GDM1 (cell line): Measurements from ENCODE around the gene CCDC159.
A peak's percentile ranks its signal among the peaks of the same experiment; 100 is the strongest.
"Not testable (repeated sequence)": the region's sequence is repeated elsewhere in the genome, so short reads cannot be mapped to it uniquely, and the experiment has no call there.

Experiments used
- DNase-seq: peaks from one replicate; lab custom pipeline; 2025; lab: John Stamatoyannopoulos, UW

CCDC159 gene

DNA sequence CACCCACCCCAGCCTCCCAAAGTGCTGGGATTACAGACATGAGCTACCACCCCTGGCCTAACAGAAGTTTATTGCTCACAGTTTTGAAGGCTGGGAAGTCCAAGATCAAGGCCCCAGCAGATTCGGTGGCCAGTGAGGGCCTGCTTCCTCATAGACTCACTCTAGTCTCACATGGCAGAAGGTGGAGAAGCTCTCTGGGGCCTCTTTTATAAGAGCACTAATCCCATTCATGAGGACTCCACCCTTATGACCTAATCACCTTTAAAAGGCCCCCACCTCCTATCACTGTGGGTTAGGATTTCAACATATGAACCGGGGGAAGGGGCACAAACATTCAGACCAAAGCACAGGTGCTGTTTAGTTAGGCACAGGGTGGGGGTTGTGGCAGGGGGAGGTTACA is 21.2 kb downstream of the CCDC159 start:
- no peak for DNase-seq

DNA sequence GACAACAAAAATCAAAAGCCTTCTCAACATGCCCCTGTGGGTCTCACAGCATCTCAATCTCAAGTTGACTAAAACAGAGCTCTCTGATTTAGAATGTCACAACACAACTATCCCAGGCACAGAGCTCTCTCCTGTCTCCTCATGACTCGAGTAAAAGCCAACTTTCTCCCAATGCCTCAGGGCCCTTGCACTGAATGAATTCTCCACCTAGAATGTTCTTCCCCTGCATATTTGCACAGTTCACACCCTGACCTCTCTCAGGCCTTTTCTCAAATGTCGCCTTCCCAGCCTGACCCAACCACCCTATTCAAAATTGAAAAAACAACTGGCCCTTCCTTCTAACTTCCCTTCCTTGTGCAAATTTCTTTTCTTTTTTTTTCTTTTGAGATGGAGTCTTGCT is 24.4 kb downstream of the CCDC159 start:
- no peak for DNase-seq

DNA sequence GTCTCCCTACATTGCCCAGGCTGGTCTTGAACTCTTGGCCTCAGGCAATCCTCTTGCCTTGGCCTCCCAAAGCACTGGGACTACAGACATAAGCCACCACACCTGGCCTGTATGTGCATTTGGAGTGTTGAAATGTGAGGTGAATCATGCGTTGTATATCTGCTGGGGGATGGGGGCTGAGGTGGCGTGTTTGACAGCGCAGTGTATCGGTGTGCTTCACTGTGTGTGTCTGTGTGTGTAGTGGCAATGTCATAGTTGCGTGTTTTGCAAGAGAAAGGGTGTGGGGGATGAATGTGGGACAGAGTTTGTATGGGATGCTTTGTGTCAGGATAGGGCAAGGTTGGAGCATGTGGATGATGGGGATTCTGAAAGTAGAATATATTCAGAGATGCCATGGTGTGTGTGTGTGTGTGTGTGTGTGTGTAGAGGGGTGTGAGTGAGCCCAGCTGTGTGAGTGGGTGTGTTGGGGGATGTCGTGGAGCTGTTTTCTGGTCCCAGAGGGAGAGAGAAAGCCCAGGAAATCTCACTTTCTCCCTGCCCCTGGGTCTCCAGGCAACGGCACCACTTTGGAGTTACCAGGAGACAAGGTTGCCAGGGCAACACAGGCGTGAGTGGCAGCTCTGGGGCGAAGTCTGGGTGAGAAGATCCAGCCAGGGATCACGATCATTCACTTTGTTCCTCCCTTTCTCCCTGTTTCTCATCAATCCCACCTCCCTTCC is 27.0 kb downstream of the CCDC159 start:
- DNase-seq = no peak

DNA sequence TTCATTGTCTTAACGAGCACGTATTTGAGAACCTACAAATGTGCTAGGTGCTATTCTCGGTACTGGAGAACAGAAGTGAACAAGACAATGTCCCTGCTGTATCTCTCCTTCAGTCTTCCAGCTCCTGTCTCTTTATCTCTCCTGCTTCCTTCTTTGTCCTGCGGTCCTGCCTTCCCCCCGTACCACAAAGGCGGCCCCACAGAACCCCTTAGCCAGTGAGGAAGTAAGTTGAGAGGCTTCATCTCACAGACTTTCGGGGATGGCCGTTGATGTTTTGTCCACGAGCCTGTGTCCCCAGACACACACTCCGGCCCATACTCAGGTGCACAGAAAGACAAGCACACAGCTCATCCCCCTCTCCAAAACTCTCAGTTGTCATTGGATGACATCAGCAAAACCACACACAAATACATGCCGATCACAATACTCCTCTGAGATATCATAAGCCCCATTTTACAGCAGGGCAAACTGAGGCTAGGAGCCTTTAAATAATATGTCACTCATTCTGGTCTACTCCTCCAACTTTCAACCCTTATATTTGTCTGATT is 27.6 kb downstream of the CCDC159 start:
- peak; percentile 31 for DNase-seq

DNA sequence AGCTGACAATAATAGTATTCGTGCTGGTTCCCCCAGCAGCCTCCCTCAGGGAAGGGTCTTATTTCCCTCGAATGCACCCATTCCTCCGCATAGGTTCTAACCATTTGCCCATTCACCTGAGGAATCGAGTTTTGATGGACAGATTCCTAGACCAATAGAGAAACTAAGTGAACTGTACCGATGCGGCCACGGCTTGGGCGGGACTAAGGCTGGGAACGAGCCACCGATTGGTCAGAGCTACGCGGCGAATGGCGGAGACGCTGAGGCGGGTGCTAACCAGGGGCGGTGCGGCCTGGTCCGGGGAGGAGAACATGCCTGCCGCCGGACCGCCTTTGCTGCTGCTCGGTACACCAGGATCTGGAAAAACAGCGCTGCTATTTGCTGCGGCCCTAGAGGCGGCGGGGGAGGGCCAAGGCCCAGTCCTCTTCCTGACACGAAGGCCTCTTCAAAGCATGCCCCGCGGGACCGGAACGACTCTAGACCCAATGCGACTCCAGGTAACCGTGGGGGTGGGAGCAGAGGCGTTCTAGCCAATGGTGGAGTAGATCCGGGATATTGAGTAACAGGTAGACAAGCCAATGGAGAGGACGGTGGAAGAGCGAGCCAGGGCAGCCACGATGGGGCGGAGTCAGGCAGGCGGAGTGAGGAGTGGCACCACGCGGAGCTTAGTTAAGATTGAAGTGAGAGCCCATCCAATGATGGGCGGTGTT is 28.3 kb downstream of the CCDC159 start, which contains the start of gene SWSAP1:
Gene SWSAP1, plus strand, starts transcription at position 234 of the 710 bp plus-strand sequence. Its CDS starts 15 bp downstream, at position 249.
- DNase-seq = peak; percentile 99

DNA sequence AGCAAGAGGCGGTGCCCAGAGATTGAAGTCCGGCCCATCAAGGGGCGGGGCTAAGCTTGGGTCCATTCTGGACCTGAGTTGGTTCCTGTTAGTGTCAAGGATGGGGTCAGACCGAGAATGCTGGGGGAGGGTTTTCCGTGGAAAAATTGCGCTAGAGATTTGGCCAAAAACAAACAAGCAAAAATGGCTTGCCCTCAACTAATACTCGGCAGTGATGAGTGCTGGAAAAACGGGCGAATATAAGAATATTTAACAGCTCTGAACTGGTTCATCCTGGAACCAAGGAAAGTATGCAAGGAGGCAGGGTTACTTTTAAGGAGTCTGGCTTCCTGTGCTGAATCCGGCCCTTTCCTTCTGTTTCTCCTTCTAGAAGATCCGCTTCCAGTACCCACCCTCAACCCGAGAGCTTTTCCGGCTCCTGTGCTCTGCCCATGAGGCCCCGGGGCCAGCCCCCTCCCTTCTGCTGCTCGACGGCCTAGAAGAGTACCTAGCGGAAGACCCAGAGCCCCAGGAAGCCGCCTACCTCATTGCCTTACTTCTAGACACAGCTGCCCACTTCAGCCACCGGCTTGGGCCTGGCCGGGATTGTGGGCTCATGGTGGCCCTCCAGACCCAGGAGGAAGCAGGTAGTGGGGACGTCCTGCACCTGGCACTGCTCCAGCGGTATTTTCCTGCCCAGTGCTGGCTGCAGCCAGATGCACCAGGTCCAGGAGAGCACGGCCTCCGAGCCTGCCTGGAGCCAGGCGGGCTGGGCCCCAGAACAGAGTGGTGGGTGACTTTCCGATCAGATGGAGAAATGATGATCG is 29.0 kb downstream of the CCDC159 start:
- DNase-seq = peak; percentile 57

DNA sequence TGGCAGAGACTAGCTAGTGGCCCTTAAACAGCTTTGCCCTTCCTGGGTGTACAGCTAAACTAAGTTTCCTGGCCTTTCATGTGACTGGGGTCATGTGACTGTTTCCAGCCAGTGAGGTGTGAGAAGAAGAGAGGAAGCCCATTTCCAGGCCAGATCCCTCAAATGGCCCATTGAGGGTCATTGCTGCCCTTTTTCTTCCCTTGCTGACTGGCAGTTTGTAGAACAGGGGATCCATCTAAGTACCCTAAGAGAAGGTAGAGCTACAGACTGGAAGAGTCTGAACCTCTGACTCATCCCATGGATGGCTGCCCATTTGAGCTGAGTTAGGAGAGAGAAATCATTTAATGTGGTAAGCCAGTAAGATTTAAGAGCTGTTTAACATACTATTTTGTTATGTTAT is 30.9 kb downstream of the CCDC159 start:
- DNase-seq = no peak

DNA sequence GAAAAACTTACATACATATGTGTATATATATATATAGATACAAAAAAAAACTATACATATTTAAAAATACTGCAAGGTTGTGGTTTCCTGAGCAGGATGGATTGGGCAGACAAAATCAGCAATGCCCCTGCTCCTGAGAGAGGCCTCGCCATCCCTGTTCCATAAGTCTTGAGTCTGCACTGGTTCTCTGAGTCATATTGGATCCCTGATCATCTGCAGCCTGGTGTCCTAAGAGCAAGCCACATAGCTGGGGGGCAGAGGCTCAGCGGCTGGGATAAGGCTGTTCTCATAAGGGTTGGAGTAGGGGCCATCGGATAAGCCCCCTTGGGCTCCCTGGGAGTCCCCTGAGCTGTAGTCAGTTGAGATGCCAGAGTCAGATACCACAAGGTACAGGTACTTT is 31.4 kb downstream of the CCDC159 start:
- DNase-seq = no peak

DNA sequence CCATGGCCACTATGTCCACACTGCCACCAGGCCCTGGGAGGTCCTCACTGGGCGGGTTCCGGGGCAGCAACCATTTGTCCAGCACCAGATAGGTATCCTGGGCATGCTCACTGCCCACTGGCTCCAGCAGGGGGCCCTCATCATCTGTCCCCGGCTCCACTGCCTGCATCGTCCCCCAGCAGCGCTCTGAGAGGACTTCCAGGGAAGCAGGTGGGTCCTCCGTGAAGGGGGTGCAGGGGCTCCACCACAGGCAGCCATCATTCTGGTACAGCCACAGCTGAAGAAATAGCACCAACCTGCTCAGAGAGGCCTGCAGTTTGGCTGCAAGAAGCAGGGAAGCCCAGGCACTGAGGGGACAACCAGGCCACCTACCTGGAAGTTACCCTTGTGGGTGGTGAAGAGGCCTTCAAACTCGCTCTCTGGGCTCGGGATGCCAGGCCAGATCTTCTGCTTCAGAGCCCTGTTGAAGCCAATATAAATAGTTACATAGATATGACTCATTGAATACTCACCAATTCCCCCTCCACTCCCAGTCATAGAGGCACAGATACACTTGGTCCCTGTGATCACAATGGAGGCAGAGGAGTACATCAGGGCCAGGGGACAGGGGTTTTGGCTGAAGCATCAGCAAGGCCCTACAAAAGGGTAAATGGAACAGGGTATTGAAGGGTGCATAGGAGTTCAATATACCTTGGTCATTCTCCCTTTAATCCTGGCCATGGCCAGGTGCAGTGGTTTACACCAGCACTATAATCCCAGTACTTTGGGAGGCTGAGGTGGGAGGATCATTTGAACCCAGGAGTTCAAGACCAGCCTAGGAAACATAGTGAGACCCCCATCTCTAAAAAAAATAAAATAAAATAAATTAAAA is 32.2 kb downstream of the CCDC159 start:
- DNase-seq = no peak

DNA sequence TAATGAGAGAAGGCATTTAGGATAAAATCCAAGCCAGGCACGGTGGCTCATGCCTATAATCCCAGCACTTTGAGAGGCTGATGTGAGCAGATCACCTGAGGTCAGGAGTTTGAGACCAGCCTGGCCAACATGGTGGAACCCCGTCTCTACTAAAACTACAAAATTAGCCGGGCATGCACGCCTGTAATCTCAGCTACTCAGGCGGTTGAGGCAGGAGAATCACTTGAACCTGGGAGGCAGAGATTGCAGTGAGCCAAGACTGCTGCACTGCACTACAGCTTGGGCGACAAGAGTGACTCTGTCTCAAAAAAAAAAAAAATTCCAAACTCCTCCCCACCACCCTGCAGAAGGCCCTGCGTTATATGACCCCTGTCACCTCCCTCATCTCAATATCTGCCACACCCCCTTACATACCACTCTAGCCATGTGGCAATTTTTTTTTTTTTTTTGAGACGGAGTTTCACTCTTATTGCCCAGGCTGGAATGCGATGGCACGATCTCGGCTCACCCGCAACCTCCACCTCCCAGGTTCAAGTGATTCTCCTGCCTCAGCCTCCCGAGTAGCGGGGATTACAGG is 33.0 kb downstream of the CCDC159 start:
- DNase-seq = not testable (repeated sequence)

DNA sequence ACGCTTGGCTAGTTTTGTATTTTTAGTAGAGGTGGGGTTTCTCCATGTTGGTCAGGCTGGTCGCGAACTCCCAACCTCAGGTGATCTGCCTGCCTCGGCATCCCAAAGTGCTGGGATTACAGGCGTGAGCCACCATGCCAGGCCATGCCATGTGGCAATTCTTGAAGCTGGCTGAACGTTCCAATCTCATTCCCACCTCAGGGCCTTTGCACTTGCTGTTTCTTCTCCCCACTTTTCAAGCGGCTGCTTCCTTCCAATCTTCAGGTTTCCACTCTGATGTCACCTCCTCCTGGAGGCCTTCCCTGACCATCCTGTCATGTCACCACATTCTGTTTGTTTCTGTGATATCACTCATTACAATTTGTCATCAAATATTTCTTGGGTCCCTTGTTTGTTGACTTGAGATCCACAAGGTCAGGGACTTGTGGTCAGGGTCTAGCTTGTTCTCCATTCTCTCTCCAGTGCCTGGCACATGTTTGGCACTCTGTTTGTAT is 33.6 kb downstream of the CCDC159 start:
- no peak for DNase-seq

DNA sequence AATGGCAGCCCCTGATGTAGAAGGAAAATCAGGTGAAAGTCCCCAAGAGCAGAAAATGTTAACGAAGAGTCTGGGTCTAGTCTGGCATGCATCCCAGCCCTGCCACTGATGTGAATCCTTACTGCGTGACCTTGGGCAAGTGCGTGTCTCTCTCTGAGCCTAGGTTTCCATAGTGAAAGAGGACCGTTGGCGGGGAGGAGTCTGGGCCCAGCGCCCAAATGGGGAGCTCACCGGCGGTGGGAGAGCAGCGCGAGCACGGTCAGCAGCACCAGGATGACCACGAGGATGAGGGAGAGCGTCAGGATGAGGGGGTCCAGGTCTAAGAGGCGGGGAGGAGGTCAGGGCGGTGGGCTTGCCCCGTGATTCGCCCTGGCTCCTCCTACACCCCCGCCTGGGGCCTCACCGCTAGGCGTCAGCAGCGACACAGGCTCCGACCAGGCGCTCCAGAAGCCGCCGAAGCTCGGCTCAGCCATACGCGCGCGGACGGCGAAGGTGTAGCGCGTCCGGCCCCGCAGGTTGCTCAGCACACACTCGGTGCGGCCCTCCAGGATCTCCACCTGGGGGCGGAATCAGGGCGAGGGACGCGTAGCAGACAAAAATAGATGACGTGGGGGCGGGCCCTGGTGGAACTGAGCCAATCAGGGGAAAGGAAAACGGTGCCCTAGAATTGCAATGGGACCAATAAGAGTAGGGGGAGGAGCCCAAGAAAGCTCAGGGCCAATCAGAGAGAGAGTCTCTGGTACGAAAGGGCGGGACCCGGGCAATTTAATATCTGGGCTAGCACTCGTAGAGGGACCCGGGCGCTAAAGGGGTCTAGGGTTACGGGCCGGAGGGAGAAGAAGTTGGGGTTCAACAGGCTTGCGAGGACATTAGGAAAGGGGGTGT is 34.6 kb downstream of the CCDC159 start:
- peak; percentile 88 for DNase-seq

DNA sequence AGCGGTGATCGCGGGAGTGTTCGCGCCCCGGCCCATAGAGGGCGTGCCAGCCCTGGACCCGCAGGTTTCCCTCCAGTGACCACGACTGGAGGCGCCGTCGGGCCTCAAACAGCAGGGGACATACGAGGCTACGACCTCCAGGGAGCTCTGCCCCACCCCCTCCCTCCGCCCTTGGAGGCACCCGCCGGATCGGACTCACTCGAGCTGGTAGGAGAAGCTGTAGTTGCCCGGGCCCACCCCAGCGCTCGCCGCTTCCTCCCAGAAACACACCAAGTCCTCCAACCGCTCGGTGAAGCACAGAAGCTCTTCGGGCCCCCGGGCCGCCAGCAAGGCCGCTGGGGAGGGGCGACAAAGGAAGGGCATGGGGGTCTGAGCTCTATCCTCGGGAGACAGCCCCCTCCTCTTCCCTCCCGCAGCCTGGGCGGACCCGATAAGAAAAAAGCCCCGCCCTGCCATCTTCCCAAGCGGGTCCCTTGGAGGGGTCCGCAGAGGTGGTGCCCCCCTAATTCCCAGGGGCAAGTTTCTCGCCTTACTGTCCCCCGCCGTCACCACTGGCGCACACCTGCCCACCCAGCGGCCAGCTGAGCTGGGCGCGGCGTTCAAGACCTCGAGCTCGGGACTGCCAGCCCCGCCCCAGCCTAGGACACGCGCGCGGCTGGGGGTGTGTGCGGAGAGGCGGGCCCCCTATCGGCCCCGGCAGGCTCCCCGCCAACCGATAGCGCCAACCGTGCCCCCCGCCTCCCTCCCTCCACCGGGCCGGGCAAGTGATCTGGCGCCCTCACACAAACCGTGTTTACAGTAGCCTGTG is 36.8 kb downstream of the CCDC159 start:
- peak; percentile 29 for DNase-seq

DNA sequence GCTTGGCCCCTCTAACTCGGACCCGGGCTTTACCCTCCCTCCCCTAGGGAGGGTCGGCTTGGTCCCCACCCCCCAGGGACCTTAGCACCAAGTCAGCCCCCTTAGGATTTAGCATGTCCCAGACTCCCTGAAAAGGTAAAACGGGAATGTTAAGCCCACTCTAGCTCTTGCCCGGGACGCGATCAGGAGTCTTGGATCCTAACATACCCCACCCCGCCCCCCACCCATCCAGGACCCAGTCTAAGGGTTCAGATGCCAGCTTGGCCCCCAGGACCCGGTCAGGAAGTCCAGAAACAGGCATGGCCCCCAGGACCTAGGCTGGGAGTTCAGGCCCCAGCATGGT is 37.4 kb downstream of the CCDC159 start:
- DNase-seq = no peak

DNA sequence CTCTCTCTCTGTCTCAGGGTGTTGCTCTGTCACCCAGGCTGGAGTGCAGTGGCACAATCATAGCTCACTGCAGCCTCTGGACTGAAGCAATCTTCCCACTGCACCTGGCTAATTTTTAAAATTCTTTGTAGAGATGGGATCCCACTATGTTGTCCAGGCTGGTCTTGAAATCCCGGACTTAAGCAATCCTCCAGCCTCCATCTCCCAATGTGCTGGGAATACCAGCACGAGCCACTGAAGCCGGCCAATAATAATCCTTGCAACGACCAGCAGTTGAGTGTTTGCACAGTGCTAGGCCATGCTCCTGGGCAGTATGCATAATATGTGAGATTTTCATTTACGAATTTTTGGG is 38.4 kb downstream of the CCDC159 start:
- DNase-seq = no peak

DNA sequence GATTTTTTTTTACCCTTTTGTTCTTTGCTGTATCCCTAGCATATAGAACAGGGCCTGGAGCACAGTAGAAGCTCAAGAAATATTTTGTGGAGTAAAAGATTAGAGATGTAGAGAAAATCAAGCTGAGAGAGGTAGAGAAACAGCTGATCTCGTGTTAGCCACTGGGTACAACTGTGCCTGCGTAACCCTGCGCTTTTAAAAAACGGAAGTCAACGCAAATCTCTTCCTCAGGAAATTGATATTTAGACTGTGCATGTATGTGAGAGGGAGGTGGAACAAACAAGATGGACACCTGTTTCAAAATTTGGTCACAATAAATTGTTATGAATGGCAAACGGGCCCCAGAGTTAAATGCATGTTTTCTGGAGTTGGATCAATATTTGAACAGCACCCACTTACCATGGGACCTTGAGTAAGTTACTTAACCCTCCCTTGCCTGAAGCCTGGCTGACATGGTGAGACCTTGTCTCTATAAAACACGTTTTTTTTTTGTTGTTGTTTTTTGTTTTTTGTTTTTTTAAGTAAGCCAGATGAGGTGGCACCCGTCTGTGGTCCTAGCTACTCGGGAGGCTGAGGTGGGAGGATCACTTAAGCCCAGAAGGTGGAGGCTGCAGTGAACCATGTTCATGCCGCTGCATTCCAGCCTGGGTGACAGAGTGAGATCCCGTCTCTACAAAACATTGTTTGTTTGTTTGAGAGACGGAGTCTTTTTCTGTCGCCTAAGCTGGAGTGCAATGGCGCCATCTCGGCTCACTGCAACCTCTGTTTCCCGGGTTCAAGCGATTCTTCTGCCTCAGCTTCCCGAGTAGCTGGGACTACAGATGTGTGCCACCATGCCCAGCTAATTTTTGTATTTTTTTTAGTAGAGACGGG is 41.1 kb downstream of the CCDC159 start:
- no peak for DNase-seq

DNA sequence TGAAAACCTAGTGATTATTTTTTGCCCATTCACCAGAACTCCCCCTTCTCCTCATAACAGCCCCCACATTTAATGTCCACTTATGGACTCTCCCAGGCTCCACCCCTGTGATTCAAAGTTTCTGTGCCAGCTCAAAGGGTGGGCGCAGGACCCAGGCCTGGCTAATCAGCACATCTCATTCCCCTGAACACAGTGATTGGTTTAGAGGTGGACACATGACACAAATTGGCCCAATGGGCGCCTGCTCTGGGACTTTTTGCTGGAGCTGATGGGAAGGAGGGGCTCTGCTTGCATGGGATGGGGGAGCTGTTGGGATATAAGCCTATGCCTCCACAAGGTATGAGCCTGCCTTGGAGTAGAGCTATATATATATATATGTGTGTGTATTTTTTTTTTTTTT is 44.0 kb downstream of the CCDC159 start:
- DNase-seq = no peak
